OCI-LY1 (cell line): ENCODE data around the gene LRMDA.

ENCODE experiments used
- H2AFZ ChIP-seq: fragments of 200-600 bp; sonication (generic), shearing (Covaris generic); 2 replicates; pipeline ENCODE4 v1.6.0; 2014; ENCODE audit warnings: antibody characterized with exemption, mild to moderate bottlenecking, low read length
- H3F3A ChIP-seq: fragments of 200-600 bp; sonication (generic), shearing (Covaris generic); 2 replicates; pipeline ENCODE4 v1.6.0; 2014; ENCODE audit warnings: mild to moderate bottlenecking, antibody characterized with exemption, low read length, moderate library complexity; ENCODE audit not compliant: insufficient read depth
- H3K27ac ChIP-seq: fragments of 200-600 bp; sonication (generic); 2 replicates; pipeline ENCODE4 v1.5.1; 2014; ENCODE audit warnings: low read length, mixed run types, mild to moderate bottlenecking, low read depth; ENCODE audit not compliant: poor library complexity, severe bottlenecking
- H3K27me3 ChIP-seq: fragments of 200-600 bp; sonication (generic); 2 replicates; pipeline ENCODE4 v1.6.0; 2014; ENCODE audit warnings: antibody characterized with exemption, mild to moderate bottlenecking, low read length, moderate library complexity; ENCODE audit not compliant: insufficient read depth
- H3K36me3 ChIP-seq: fragments of 200-600 bp; sonication (generic); 2 replicates; pipeline ENCODE4 v1.6.1; 2014; ENCODE audit warnings: mild to moderate bottlenecking, antibody characterized with exemption, low read length, moderate library complexity, mixed read lengths; ENCODE audit not compliant: insufficient read depth
- H3K4me1 ChIP-seq: fragments of 200-600 bp; sonication (generic); 2 replicates; pipeline ENCODE4 v1.5.1; 2014; ENCODE audit warnings: mild to moderate bottlenecking, low read length, moderate library complexity; ENCODE audit not compliant: insufficient read depth, severe bottlenecking
- H3K4me2 ChIP-seq: fragments of 200-600 bp; sonication (generic), shearing (Covaris generic); 2 replicates; pipeline ENCODE4 v1.6.1; 2014; ENCODE audit warnings: low read length
- H3K4me3 ChIP-seq: fragments of 200-600 bp; sonication (generic); 2 replicates; pipeline ENCODE4 v1.5.1; 2014; ENCODE audit warnings: low read length, low read depth, mild to moderate bottlenecking, mixed read lengths; ENCODE audit not compliant: poor library complexity, severe bottlenecking
- H3K79me2 ChIP-seq: fragments of 200-600 bp; shearing (Covaris generic); 2 replicates; pipeline ENCODE4 v1.6.1; 2016; ENCODE audit warnings: mixed run types, low read length, mixed read lengths; ENCODE audit not compliant: insufficient read depth
- H3K9ac ChIP-seq: fragments of 200-600 bp; sonication (generic), shearing (Covaris generic); 2 replicates; pipeline ENCODE4 v1.6.1; 2014; ENCODE audit warnings: mild to moderate bottlenecking, low read length, mixed read lengths
- H3K9me2 ChIP-seq: fragments of 200-600 bp; sonication (generic), shearing (Covaris generic); 2 replicates; pipeline ENCODE4 v1.6.1; 2014; ENCODE audit warnings: low read depth, mild to moderate bottlenecking, low read length, mixed read lengths
- H3K9me3 ChIP-seq: fragments of 200-600 bp; shearing (Covaris generic); 2 replicates; pipeline ENCODE4 v1.6.1; 2014; ENCODE audit warnings: low read length, mixed read lengths
- H4K20me1 ChIP-seq: fragments of 200-600 bp; sonication (generic), shearing (Covaris generic); 2 replicates; pipeline ENCODE4 v1.6.0; 2016; ENCODE audit warnings: mild to moderate bottlenecking, low read length; ENCODE audit not compliant: insufficient read depth
- EZH2 ChIP-seq: fragments of 200-600 bp; sonication (generic), shearing (Covaris generic); IDR thresholded peaks from 2 replicates; pipeline ENCODE4 v1.8.0; 2017; ENCODE audit warnings: borderline replicate concordance, mixed run types, mild to moderate bottlenecking, antibody characterized with exemption, low read length, moderate library complexity, mixed read lengths
- TF ChIP-seq, protein P1 (sequence below): fragments of 200-600 bp; sonication (generic), shearing (Covaris generic); IDR thresholded peaks from 2 replicates; pipeline ENCODE4 v1.5.1; 2017; ENCODE audit warnings: mild to moderate bottlenecking, antibody characterized with exemption, low read length, moderate library complexity, mixed read lengths

LRMDA gene

DNA sequence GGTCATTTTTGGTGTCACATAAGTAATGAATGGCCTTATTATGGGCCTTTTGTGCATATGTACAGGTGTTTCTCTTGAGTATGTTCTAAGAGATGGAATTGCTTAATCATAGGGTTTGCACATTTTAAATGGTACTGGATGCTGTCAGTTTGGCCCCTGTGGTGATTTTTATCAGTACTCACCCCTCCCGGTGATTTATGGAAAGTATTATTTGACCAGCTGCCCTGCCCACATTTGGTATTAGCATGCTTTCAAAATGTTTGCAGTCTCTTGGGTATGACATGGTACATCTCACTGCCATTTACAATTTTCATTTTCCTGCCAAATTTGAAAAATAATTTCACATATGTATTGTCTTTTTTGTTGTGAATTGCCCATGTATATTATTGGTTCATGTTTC, 427.7 kb downstream of the LRMDA start:
- H3K4me3 ChIP-seq: no peak overlapping the region
- no peak overlapping the region for H3K9ac ChIP-seq
- H3K27me3 ChIP-seq: no peaks in the 10 kb centered on the region
- no peaks in the 10 kb centered on the region for H3K4me1 ChIP-seq
- H3K36me3 ChIP-seq: no peaks in the 10 kb centered on the region
- H3K27ac ChIP-seq: no peak overlapping the region
- H3K79me2 ChIP-seq: no peaks in the 10 kb centered on the region
- no peaks in the 10 kb centered on the region for H3K9me3 ChIP-seq
- H4K20me1 ChIP-seq: no peaks in the 10 kb centered on the region
- no peaks in the 10 kb centered on the region for H3F3A ChIP-seq
- no peak overlapping the region for H3K4me2 ChIP-seq
- H2AFZ ChIP-seq: no peak overlapping the region
- TF ChIP-seq, protein P1, sequence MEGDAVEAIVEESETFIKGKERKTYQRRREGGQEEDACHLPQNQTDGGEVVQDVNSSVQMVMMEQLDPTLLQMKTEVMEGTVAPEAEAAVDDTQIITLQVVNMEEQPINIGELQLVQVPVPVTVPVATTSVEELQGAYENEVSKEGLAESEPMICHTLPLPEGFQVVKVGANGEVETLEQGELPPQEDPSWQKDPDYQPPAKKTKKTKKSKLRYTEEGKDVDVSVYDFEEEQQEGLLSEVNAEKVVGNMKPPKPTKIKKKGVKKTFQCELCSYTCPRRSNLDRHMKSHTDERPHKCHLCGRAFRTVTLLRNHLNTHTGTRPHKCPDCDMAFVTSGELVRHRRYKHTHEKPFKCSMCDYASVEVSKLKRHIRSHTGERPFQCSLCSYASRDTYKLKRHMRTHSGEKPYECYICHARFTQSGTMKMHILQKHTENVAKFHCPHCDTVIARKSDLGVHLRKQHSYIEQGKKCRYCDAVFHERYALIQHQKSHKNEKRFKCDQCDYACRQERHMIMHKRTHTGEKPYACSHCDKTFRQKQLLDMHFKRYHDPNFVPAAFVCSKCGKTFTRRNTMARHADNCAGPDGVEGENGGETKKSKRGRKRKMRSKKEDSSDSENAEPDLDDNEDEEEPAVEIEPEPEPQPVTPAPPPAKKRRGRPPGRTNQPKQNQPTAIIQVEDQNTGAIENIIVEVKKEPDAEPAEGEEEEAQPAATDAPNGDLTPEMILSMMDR: no peak
- TF ChIP-seq EZH2: no peak
- H3K9me2 ChIP-seq: no peaks in the 10 kb centered on the region

DNA sequence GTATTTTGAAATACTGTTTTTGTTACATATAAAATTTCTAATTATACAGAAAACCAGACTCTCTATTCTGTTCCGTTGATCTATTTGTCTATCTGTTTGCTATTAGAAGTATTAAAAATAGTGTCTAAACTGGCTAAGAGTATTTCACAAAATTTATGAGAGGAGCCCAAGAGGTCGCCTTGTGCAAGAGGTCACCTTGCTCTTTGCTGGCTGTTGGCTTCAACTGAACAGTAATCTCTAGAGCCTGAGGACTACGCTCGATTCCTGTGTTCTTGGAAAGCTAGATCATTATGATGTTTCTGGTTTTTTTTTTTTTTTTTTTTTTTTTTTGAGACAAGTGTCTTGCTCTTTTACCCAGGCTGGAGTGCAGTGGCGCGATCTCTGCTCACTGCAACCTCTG, 428.6 kb downstream of the LRMDA start:
- no peaks in the 10 kb centered on the region for H3K36me3 ChIP-seq
- H3K27me3 ChIP-seq: no peaks in the 10 kb centered on the region
- no peaks in the 10 kb centered on the region for H3K9me2 ChIP-seq
- H3K4me2 ChIP-seq: no peak overlapping the region
- no peaks in the 10 kb centered on the region for H4K20me1 ChIP-seq
- TF ChIP-seq, protein P1: no peak
- TF ChIP-seq EZH2: no peak
- no peaks in the 10 kb centered on the region for H3K79me2 ChIP-seq
- no peaks in the 10 kb centered on the region for H3K4me1 ChIP-seq
- no peak overlapping the region for H3K4me3 ChIP-seq
- no peaks in the 10 kb centered on the region for H3F3A ChIP-seq
- H2AFZ ChIP-seq: no peak overlapping the region
- H3K27ac ChIP-seq: no peak overlapping the region
- H3K9ac ChIP-seq: no peak overlapping the region
- H3K9me3 ChIP-seq: no peaks in the 10 kb centered on the region

DNA sequence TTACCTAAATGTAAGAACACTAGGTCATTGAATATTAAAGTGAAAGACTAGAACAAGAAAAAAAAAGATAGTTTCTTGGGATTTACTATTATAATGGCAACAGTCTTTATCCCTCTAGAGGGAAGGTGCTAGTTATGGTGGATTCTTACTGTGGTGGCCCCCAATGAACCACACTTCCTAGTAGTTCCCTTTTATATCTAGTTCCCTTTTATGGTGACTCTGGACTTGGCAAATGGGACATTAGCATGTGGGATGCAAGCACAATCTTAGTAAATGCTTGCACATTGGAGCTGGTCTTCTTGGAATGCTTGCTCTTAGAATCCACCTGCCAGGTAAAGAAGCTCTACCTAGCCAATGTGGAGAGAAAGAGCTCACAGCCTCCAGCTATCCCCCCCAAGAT, 430.2 kb downstream of the LRMDA start:
- H3K4me2 ChIP-seq: no peak overlapping the region
- no peaks in the 10 kb centered on the region for H3K79me2 ChIP-seq
- no peaks in the 10 kb centered on the region for H3K36me3 ChIP-seq
- no peaks in the 10 kb centered on the region for H3K9me2 ChIP-seq
- H4K20me1 ChIP-seq: no peaks in the 10 kb centered on the region
- no peaks in the 10 kb centered on the region for H3K27me3 ChIP-seq
- no peak overlapping the region for H3K4me3 ChIP-seq
- no peak overlapping the region for H2AFZ ChIP-seq
- no peaks in the 10 kb centered on the region for H3K4me1 ChIP-seq
- no peak overlapping the region for H3K27ac ChIP-seq
- H3K9me3 ChIP-seq: no peaks in the 10 kb centered on the region
- TF ChIP-seq, protein P1: no peak
- TF ChIP-seq EZH2: no peak
- H3F3A ChIP-seq: no peaks in the 10 kb centered on the region
- H3K9ac ChIP-seq: no peak overlapping the region
